ENCODE data around the gene EXOC2.
"Not testable (repeated sequence)": the region's sequence is repeated elsewhere in the genome, so short reads cannot be mapped to it uniquely, and the experiment has no call there.

GRCh38 chr6:694431-695126, 1.6 kb upstream of the EXOC2 start:
- TF ChIP-seq, protein P1, sequence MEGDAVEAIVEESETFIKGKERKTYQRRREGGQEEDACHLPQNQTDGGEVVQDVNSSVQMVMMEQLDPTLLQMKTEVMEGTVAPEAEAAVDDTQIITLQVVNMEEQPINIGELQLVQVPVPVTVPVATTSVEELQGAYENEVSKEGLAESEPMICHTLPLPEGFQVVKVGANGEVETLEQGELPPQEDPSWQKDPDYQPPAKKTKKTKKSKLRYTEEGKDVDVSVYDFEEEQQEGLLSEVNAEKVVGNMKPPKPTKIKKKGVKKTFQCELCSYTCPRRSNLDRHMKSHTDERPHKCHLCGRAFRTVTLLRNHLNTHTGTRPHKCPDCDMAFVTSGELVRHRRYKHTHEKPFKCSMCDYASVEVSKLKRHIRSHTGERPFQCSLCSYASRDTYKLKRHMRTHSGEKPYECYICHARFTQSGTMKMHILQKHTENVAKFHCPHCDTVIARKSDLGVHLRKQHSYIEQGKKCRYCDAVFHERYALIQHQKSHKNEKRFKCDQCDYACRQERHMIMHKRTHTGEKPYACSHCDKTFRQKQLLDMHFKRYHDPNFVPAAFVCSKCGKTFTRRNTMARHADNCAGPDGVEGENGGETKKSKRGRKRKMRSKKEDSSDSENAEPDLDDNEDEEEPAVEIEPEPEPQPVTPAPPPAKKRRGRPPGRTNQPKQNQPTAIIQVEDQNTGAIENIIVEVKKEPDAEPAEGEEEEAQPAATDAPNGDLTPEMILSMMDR (IDR thresholded peaks at IDR 0.05), result not testable (repeated sequence)
- not testable (repeated sequence) for TF ChIP-seq POLR2A (IDR thresholded peaks at IDR 0.05)
